Globus pallidus (tissue), 1 donor: ENCODE results near the gene CTRL.
A peak's percentile ranks its signal among the peaks of the same experiment; 100 is the strongest.

Source experiments
- DNase-seq: peaks from one replicate; pipeline ENCODE4 v3.0.0-alpha.2; 2015; ENCODE audit warnings: low spot score

The CTRL gene

GRCh38 chr16:67963292-67963661 is 31.6 kb upstream of the CTRL start:
- no peak for DNase-seq

GRCh38 chr16:67962135-67962534 is 30.5 kb upstream of the CTRL start:
- no peak for DNase-seq

- no peak for DNase-seq
Measured at GRCh38 chr16:67961551-67961957, 29.9 kb upstream of the CTRL start.

- DNase-seq = no peak
Measured at GRCh38 chr16:67959536-67960329, 28.1 kb upstream of the CTRL start.

GRCh38 chr16:67957622-67958021 is 26.0 kb upstream of the CTRL start:
- DNase-seq = no peak

- no peak for DNase-seq
Measured at GRCh38 chr16:67954421-67955196, 22.9 kb upstream of the CTRL start.

- no peak for DNase-seq
Measured at GRCh38 chr16:67953641-67954375, 22.1 kb upstream of the CTRL start.

- DNase-seq = peak; percentile 94
Measured at GRCh38 chr16:67951485-67951884, 19.8 kb upstream of the CTRL start.

- DNase-seq = no peak
Measured at GRCh38 chr16:67950335-67950843, 18.7 kb upstream of the CTRL start.

GRCh38 chr16:67949645-67950044 is 18.0 kb upstream of the CTRL start:
- DNase-seq = no peak

- no peak for DNase-seq
Measured at GRCh38 chr16:67948015-67948414, 16.4 kb upstream of the CTRL start.

GRCh38 chr16:67946966-67947558 is 15.4 kb upstream of the CTRL start:
- no peak for DNase-seq

- DNase-seq = no peak
Measured at GRCh38 chr16:67946128-67946569, 14.5 kb upstream of the CTRL start.

- no peak for DNase-seq
Measured at GRCh38 chr16:67945392-67945933, 13.8 kb upstream of the CTRL start.

GRCh38 chr16:67944690-67945391 is 13.2 kb upstream of the CTRL start:
- DNase-seq = no peak

- peak; percentile 91 for DNase-seq
Measured at GRCh38 chr16:67943619-67944504, 12.2 kb upstream of the CTRL start, which contains the start of gene LCAT. LCAT (minus strand) TSS chr16:67944120; CDS start chr16:67944101, 19 bp downstream.

- no peak for DNase-seq
Measured at GRCh38 chr16:67943256-67943618, 11.6 kb upstream of the CTRL start.

GRCh38 chr16:67942510-67943255 is 11.0 kb upstream of the CTRL start:
- DNase-seq = no peak

- no peak for DNase-seq
Measured at GRCh38 chr16:67942200-67942509, 10.5 kb upstream of the CTRL start.
